Mesothelial cell of epicardium (in vitro differentiated cells): ENCODE measurements around the gene NEDD9. TPM values are rescaled to one million over a fixed set of nuclear protein-coding genes. Genes with fewer than 3 reads are reported as not detected.

ENCODE experiments used
- DNase-seq, 2 experiments: peaks; one replicate each; pipeline ENCODE4 v3.0.0; 2021; ENCODE audit warnings: low spot score in 2 of 2; ENCODE audit not compliant: unreplicated experiment in 2 of 2
- H3K27ac Mint-ChIP-seq: 2 replicates; pipeline ENCODE4 v1.8.0; 2021; ENCODE audit warnings: mixed read lengths
- H3K27me3 Mint-ChIP-seq: 2 replicates; pipeline ENCODE4 v1.8.0; 2021; ENCODE audit warnings: low read depth, mixed read lengths
- H3K36me3 Mint-ChIP-seq: 2 replicates; pipeline ENCODE4 v1.8.0; 2021; ENCODE audit warnings: mixed read lengths
- H3K4me1 Mint-ChIP-seq: 2 replicates; pipeline ENCODE4 v1.8.0; 2021; ENCODE audit warnings: mixed read lengths
- H3K4me3 Mint-ChIP-seq: 2 replicates; pipeline ENCODE4 v1.8.0; 2021; ENCODE audit warnings: mild to moderate bottlenecking, moderate library complexity, mixed read lengths
- H3K9me3 Mint-ChIP-seq: 2 replicates; pipeline ENCODE4 v1.8.0; 2021; ENCODE audit warnings: mixed read lengths
- total RNA-seq: library from RNA; stranded (reverse); gene quantifications from 3 replicates; pipeline ENCODE4 v1.2.1, GENCODE V29; 2021
- TF ChIP-seq, protein P1 (sequence below): fragments of 200-600 bp; sonication (generic); IDR thresholded peaks from one replicate; pipeline ENCODE4 v1.5.0; 2021; ENCODE audit warnings: antibody characterized with exemption; ENCODE audit not compliant: unreplicated experiment

Gene NEDD9
- total RNA-seq, 1 donor from 2014 or later: 28.6 TPM

GRCh38 chr6:11215773-11216172 is 16.7 kb downstream of the NEDD9 start:
- Mint-ChIP-seq H3K9me3 (no peaks in the 10 kb centered on the region), H3K27ac (peak overlapping the region; percentile 5), H3K27me3 (no peaks in the 10 kb centered on the region), H3K4me3 (no peak overlapping the region), H3K36me3 (peaks cover 13% of the 10 kb centered on the region), H3K4me1 (peaks cover 88% of the 10 kb centered on the region)
- no peak for DNase-seq
- TF ChIP-seq, protein P1, sequence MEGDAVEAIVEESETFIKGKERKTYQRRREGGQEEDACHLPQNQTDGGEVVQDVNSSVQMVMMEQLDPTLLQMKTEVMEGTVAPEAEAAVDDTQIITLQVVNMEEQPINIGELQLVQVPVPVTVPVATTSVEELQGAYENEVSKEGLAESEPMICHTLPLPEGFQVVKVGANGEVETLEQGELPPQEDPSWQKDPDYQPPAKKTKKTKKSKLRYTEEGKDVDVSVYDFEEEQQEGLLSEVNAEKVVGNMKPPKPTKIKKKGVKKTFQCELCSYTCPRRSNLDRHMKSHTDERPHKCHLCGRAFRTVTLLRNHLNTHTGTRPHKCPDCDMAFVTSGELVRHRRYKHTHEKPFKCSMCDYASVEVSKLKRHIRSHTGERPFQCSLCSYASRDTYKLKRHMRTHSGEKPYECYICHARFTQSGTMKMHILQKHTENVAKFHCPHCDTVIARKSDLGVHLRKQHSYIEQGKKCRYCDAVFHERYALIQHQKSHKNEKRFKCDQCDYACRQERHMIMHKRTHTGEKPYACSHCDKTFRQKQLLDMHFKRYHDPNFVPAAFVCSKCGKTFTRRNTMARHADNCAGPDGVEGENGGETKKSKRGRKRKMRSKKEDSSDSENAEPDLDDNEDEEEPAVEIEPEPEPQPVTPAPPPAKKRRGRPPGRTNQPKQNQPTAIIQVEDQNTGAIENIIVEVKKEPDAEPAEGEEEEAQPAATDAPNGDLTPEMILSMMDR: no peak

DNA sequence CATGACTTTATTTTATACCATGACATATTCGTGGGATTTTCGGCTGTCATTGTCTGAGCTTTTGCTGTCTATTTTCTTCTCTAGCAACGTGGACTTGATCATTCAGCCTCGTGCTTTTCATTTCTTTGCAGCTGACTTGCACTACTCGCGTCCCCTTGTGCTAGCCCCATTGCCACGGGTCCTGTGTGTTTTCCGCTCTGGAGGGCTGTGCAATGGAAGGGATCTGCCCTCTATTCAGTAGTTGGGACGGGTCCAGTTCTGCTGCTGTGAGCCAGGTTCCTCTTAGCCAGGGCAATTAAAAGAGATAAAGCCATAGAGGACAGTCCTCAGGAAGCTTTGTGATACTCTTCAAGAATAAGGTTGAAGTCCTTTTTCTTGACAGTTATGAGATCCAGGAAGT is 17.6 kb downstream of the NEDD9 start:
- Mint-ChIP-seq H3K27me3 (no peaks in the 10 kb centered on the region), H3K36me3 (peaks cover 13% of the 10 kb centered on the region), H3K9me3 (no peaks in the 10 kb centered on the region), H3K4me1 (peaks cover 83% of the 10 kb centered on the region), H3K27ac (no peak overlapping the region), H3K4me3 (no peak overlapping the region)
- TF ChIP-seq, protein P1: no peak
- DNase-seq: no peak

GRCh38 chr6:11214084-11214833 is 18.2 kb downstream of the NEDD9 start:
- peaks cover 11% of the 10 kb centered on the region for H3K36me3 Mint-ChIP-seq
- H3K9me3 Mint-ChIP-seq: no peaks in the 10 kb centered on the region
- no peak for DNase-seq
- H3K27me3 Mint-ChIP-seq: no peaks in the 10 kb centered on the region
- H3K4me3 Mint-ChIP-seq: no peak overlapping the region
- H3K27ac Mint-ChIP-seq: no peak overlapping the region
- TF ChIP-seq, protein P1: no peak
- peaks cover 78% of the 10 kb centered on the region for H3K4me1 Mint-ChIP-seq

DNA sequence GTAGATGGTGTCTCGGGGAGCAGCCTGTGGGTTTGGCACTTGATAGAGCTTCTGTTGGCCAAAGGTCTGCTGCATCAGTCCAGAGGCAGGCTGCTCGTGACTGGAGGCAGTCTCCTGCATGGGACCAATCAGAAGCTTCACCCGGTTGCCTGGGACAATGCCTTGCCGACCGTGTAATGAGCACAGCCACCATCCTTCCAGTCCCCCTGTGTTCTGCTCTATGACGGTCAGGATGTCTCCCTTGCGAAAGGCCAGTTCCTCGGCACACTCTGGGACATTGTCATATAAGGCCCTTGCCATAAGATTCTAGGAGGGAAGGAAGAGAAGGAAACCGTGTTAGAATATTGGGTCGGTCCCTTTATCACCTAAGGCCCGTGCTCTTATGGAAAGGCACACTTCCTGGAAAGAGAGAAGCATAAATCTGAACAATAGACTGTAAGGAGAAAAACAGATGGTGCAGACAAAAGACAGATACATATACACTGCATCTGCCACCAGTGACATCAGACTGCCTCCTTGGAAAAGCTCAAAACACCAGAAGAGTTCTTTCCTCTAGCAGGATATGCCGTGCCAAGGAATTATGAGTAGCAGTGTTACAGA is 18.9 kb downstream of the NEDD9 start:
- TF ChIP-seq, protein P1: no peak
- peak overlapping the region; percentile 19 for H3K27ac Mint-ChIP-seq
- no peaks in the 10 kb centered on the region for H3K27me3 Mint-ChIP-seq
- no peak overlapping the region for H3K4me3 Mint-ChIP-seq
- H3K9me3 Mint-ChIP-seq: no peaks in the 10 kb centered on the region
- H3K4me1 Mint-ChIP-seq: peaks cover 71% of the 10 kb centered on the region
- DNase-seq: no peak
- H3K36me3 Mint-ChIP-seq: peaks cover 11% of the 10 kb centered on the region

DNA sequence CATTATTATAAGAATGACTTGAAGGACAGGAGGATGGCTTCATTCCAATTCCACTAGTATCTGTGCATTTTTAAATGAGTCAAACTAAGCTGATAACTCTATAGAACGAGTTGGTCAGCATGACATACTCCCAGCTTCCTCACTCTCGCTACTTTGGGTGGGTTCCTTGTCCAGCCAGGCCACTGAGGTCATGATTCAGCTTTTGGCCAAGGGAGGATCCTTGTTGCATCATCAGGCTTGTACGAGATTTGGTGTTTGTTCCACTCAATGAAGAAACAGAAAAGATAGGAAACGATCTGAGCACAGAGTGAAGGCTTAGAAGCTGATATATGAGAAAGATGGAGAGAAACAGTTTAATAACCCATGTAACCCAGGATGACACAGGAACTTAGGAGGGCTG is 19.8 kb downstream of the NEDD9 start:
- Mint-ChIP-seq H3K4me1 (peaks cover 62% of the 10 kb centered on the region), H3K9me3 (no peaks in the 10 kb centered on the region), H3K4me3 (no peak overlapping the region), H3K27me3 (no peaks in the 10 kb centered on the region), H3K27ac (no peak overlapping the region), H3K36me3 (peaks cover 11% of the 10 kb centered on the region)
- TF ChIP-seq, protein P1: no peak
- no peak for DNase-seq
